BJ (cell line): Measurements from ENCODE around the gene VEZF1. TPM values are rescaled to one million over a fixed set of nuclear protein-coding genes. Genes with fewer than 3 reads are reported as not detected.

Source experiments
- CTCF ChIA-PET: fragments of 350-600 bp; formaldehyde crosslinking; extraction: SDS; loops from one replicate; lab custom pipeline; 2021; ENCODE audit warnings: antibody characterized with exemption, inconsistent platforms; lab: Yijun Ruan, JAX
- POLR2A ChIA-PET: fragments of 300-600 bp; sonication (Branson Sonifier 250); formaldehyde crosslinking; extraction: SDS; loops from one replicate; lab custom pipeline; 2021; ENCODE audit warnings: antibody characterized with exemption; lab: Charles Lee
- DNase-seq: peaks from one replicate; pipeline ENCODE4 v3.0.0-alpha.2; 2011; ENCODE audit warnings: low read depth
- H3K27me3 ChIP-seq: 2 replicates; pipeline ENCODE4 v1.6.0; 2011; ENCODE audit warnings: low read length; ENCODE audit not compliant: control insufficient read depth, insufficient read depth
- H3K36me3 ChIP-seq: 2 replicates; pipeline ENCODE4 v1.5.1; 2011; ENCODE audit warnings: low read length; ENCODE audit not compliant: control insufficient read depth, insufficient read depth
- H3K4me3 ChIP-seq: 2 replicates; pipeline ENCODE4 v1.5.1; 2011; ENCODE audit warnings: low read depth, mild to moderate bottlenecking, control low read depth, low read length
- CTCF ChIP-seq: IDR thresholded peaks from 2 replicates; pipeline ENCODE4 v1.5.1; 2011; ENCODE audit warnings: low read depth, mild to moderate bottlenecking, control low read depth, inconsistent platforms, low read length, moderate library complexity; ENCODE audit not compliant: insufficient read depth
- polyA plus RNA-seq: library from polyadenylated mRNA; depleted of rRNA; stranded (reverse); fragments of >200 nt; gene quantifications from 2 replicates; pipeline ENCODE4 v1.2.3, GENCODE V29; 2011

VEZF1 gene
- polyA plus RNA-seq, 1 experiment = 27.3 TPM

- no peak for DNase-seq
- Histone ChIP-seq H3K36me3 (no peaks in the 10 kb centered on the region), H3K27me3 (no peaks in the 10 kb centered on the region), H3K4me3 (no peak overlapping the region)
- ChIA-PET CTCF (no interaction called here), POLR2A (no interaction called here)
- TF ChIP-seq CTCF = no peak
Observed at GRCh38 chr17:58019521-58019920, 31.5 kb upstream of the VEZF1 start.

- CTCF ChIA-PET = no interaction called here
- TF ChIP-seq CTCF = no peak
- POLR2A ChIA-PET = no interaction called here
- Histone ChIP-seq H3K36me3 (no peaks in the 10 kb centered on the region), H3K4me3 (no peak overlapping the region), H3K27me3 (no peaks in the 10 kb centered on the region)
- no peak for DNase-seq
Observed at GRCh38 chr17:58019039-58019438, 31.0 kb upstream of the VEZF1 start.

DNA sequence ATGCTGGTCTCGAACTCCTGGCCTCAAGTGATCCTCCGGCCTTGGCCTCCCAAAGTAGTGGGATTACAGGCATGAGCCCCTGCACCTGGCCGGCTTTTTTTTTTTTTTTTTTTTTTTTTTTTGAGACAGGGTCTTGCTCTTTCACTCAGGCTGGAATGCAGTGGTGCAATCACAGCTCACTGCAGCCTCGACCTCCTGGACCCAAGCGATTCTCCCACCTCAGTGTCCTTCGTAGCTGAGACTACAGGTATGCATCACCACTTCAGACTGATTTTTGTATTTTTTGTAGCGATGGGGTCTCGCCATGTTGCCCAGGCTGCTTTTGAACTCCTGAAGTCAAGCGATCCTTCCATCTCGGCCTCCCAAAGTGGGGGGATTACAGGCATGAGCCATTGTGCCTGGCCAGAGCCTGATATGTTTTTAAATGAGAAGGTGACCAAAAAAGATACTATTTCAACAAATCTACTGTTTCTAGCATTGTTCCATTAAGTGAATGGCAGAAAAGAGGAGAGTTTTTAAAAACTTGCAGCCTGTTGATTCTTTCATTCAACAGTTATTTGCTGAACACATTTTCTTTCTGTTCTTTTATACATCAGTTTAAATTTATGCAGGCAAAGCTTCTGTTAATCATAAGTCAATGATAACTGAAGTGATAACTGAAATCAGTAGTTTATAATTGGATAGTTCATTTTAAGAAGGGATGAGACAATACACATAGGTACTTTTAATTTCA is 22.2 kb upstream of the VEZF1 start:
- ChIA-PET POLR2A (no interaction called here), CTCF (no interaction called here)
- H3K36me3 ChIP-seq = peaks cover 1% of the 10 kb centered on the region
- DNase-seq = no peak
- TF ChIP-seq CTCF = no peak
- H3K4me3 ChIP-seq = no peak overlapping the region
- H3K27me3 ChIP-seq = no peaks in the 10 kb centered on the region

GRCh38 chr17:58007781-58008706 is 20.0 kb upstream of the VEZF1 start:
- Histone ChIP-seq H3K36me3 (peaks cover 5% of the 10 kb centered on the region), H3K4me3 (peak overlapping the region; percentile 77), H3K27me3 (no peaks in the 10 kb centered on the region)
- no peak for DNase-seq
- no peak for TF ChIP-seq CTCF
- CTCF ChIA-PET = interaction anchor here (0.6 to 2.4 kb wide), 5 partner anchors 15 to 175 kb away, joined by 3 to 11 read pairs (median 4); no protein-coding TSS in a partner anchor
- POLR2A ChIA-PET = no interaction called here
